H9 (cell line): Measurements from ENCODE around the gene RSPH3. TPM values are rescaled to one million over a fixed set of nuclear protein-coding genes. Genes with fewer than 3 reads are reported as not detected.

Source experiments
- DNase-seq: peaks from one replicate; pipeline ENCODE4 v3.0.0-alpha.2; 2017
- H2AFZ ChIP-seq: one replicate; pipeline ENCODE4 v1.6.1; 2013; ENCODE audit warnings: mild to moderate bottlenecking, low read length, control low read depth, moderate library complexity
- H2AK5ac ChIP-seq: 2 replicates; pipeline ENCODE4 v1.6.1; 2013; ENCODE audit warnings: low read length, control low read depth, mixed read lengths; ENCODE audit not compliant: insufficient read length
- H2BK120ac ChIP-seq: one replicate; pipeline ENCODE4 v1.6.1; 2013; ENCODE audit warnings: low read depth, mild to moderate bottlenecking, low read length, control low read depth, inconsistent platforms; ENCODE audit not compliant: poor library complexity, severe bottlenecking
- H2BK12ac ChIP-seq: 2 replicates; pipeline ENCODE4 v1.6.1; 2013; ENCODE audit warnings: low read length, control low read depth, mixed read lengths, low read depth; ENCODE audit not compliant: insufficient read length
- H2BK15ac ChIP-seq: 2 replicates; pipeline ENCODE4 v1.6.1; 2013; ENCODE audit warnings: low read depth, low read length, control low read depth
- H2BK20ac ChIP-seq: one replicate; pipeline ENCODE4 v1.6.1; 2013; ENCODE audit warnings: low read depth, mild to moderate bottlenecking, low read length, control low read depth, inconsistent platforms; ENCODE audit not compliant: poor library complexity, severe bottlenecking
- H2BK5ac ChIP-seq: 2 replicates; pipeline ENCODE4 v1.6.1; 2013; ENCODE audit warnings: low read length, control low read depth, mixed read lengths; ENCODE audit not compliant: insufficient read length
- H3K14ac ChIP-seq: 2 replicates; pipeline ENCODE4 v1.6.1; 2013; ENCODE audit warnings: low read length, control low read depth; ENCODE audit not compliant: insufficient read depth
- H3K18ac ChIP-seq: 2 replicates; pipeline ENCODE4 v1.6.1; 2013; ENCODE audit warnings: low read depth, mild to moderate bottlenecking, mixed read lengths, low read length, control low read depth; ENCODE audit not compliant: insufficient read length
- H3K23ac ChIP-seq: 2 replicates; pipeline ENCODE4 v1.6.1; 2013; ENCODE audit warnings: low read length, control low read depth, mixed read lengths, low read depth; ENCODE audit not compliant: insufficient read length
- H3K23me2 ChIP-seq: 2 replicates; pipeline ENCODE4 v1.6.1; 2013; ENCODE audit warnings: low read depth, mild to moderate bottlenecking, mixed read lengths, low read length, control low read depth; ENCODE audit not compliant: insufficient read length, poor library complexity, severe bottlenecking
- H3K27ac ChIP-seq: 2 replicates; pipeline ENCODE4 v1.5.1; 2013; ENCODE audit warnings: low read length, control low read depth, mixed read lengths, low read depth; ENCODE audit not compliant: insufficient read length
- H3K27me3 ChIP-seq: 2 replicates; pipeline ENCODE4 v1.6.1; 2013; ENCODE audit warnings: low read length, control low read depth, inconsistent platforms; ENCODE audit not compliant: insufficient read depth
- H3K4ac ChIP-seq: 2 replicates; pipeline ENCODE4 v1.6.1; 2013; ENCODE audit warnings: low read depth, mild to moderate bottlenecking, control low read depth, inconsistent platforms, low read length, moderate library complexity
- H3K4me1 ChIP-seq: 2 replicates; pipeline ENCODE4 v1.6.1; 2013; ENCODE audit warnings: low read length, control low read depth, inconsistent platforms; ENCODE audit not compliant: insufficient read depth
- H3K4me2 ChIP-seq: 2 replicates; pipeline ENCODE4 v1.6.1; 2013; ENCODE audit warnings: low read length, control low read depth, mixed read lengths; ENCODE audit not compliant: insufficient read length, insufficient read depth
- H3K56ac ChIP-seq: 2 replicates; pipeline ENCODE4 v1.6.1; 2013; ENCODE audit warnings: low read depth, mild to moderate bottlenecking, mixed read lengths, low read length, control low read depth; ENCODE audit not compliant: insufficient read length
- H3K79me1 ChIP-seq: 2 replicates; pipeline ENCODE4 v1.6.1; 2013; ENCODE audit warnings: low read depth, mild to moderate bottlenecking, moderate library complexity, low read length, control low read depth, inconsistent platforms; ENCODE audit not compliant: insufficient read depth, poor library complexity, severe bottlenecking
- H3K79me2 ChIP-seq: 2 replicates; pipeline ENCODE4 v1.6.1; 2013; ENCODE audit warnings: low read length, control low read depth, inconsistent platforms; ENCODE audit not compliant: insufficient read depth
- H3K9ac ChIP-seq: 2 replicates; pipeline ENCODE4 v1.6.1; 2013; ENCODE audit warnings: low read length, control low read depth, mixed read lengths; ENCODE audit not compliant: insufficient read length; ENCODE audit errors: extremely low read depth
- H3K9me3 ChIP-seq: one replicate; pipeline ENCODE4 v1.6.1; 2013; ENCODE audit warnings: low read depth, low read length, inconsistent platforms; ENCODE audit not compliant: control insufficient read depth
- H3T11ph ChIP-seq: one replicate; pipeline ENCODE4 v1.6.1; 2013; ENCODE audit warnings: mild to moderate bottlenecking, low read length, control low read depth, inconsistent platforms
- H4K20me1 ChIP-seq: one replicate; pipeline ENCODE4 v1.6.1; 2013; ENCODE audit not compliant: control insufficient read depth, insufficient read length, insufficient read depth
- H4K5ac ChIP-seq: 2 replicates; pipeline ENCODE4 v1.6.1; 2013; ENCODE audit warnings: low read depth, mild to moderate bottlenecking, mixed read lengths, low read length, control low read depth; ENCODE audit not compliant: insufficient read length
- H4K8ac ChIP-seq: replicated peaks from 2 replicates; pipeline ENCODE4 v1.6.1; 2013; ENCODE audit warnings: low read length, control low read depth, mixed read lengths, low read depth; ENCODE audit not compliant: insufficient read length
- H4K91ac ChIP-seq: 2 replicates; pipeline ENCODE4 v1.6.1; 2013; ENCODE audit warnings: low read depth, mild to moderate bottlenecking, moderate library complexity, mixed read lengths, low read length, control low read depth; ENCODE audit not compliant: insufficient read length
- H3K27ac Mint-ChIP-seq, 3 experiments: 2 replicates in 2 of 3; 3 replicates in 1 of 3; pipeline ENCODE4 v1.8.0; 2020 to 2021; ENCODE audit warnings: mixed read lengths in 3 of 3, mild to moderate bottlenecking in 1 of 3, moderate library complexity in 1 of 3
- H3K27me3 Mint-ChIP-seq: 2 replicates; pipeline ENCODE4 v1.8.0; 2021; ENCODE audit warnings: low read depth, mild to moderate bottlenecking, moderate library complexity, mixed read lengths
- H3K36me3 Mint-ChIP-seq, 3 experiments: 2 replicates in 2 of 3; 3 replicates in 1 of 3; pipeline ENCODE4 v1.8.0; 2020 to 2021; ENCODE audit warnings: low read depth in 3 of 3, mixed read lengths in 3 of 3; ENCODE audit not compliant: insufficient read depth in 1 of 3
- H3K4me1 Mint-ChIP-seq, 2 experiments: 2 replicates each; pipeline ENCODE4 v1.8.0; 2020; ENCODE audit warnings: mixed read lengths in 2 of 2
- H3K4me3 Mint-ChIP-seq, 2 experiments: 2 replicates in 1 of 2; 3 replicates in 1 of 2; pipeline ENCODE4 v1.8.0; 2020 to 2021; ENCODE audit warnings: mild to moderate bottlenecking in 2 of 2, mixed read lengths in 2 of 2, moderate library complexity in 1 of 2
- H3K9me3 Mint-ChIP-seq, 2 experiments: 2 replicates in 1 of 2; 3 replicates in 1 of 2; pipeline ENCODE4 v1.8.0; 2020; ENCODE audit warnings: mild to moderate bottlenecking in 2 of 2, mixed read lengths in 2 of 2, moderate library complexity in 1 of 2
- WGBS: extraction: QIAGEN DNeasy Blood & Tissue Kit; methylation state at CpG from one replicate; pipeline ENCODE4 v1.1.7; 2013; ENCODE audit warnings: missing lambda C conversion rate, low lambda C conversion rate, mixed read lengths; ENCODE audit not compliant: insufficient read length; ENCODE audit errors: extremely low coverage; 5-methylcytosine and 5-hydroxymethylcytosine counted together
- total RNA-seq: library from RNA; stranded (reverse); gene quantifications from 2 replicates; pipeline ENCODE4 v1.2.1, GENCODE V29; 2021
- TF ChIP-seq, protein P1 (sequence below): fragments of 200-600 bp; sonication (generic); conservative IDR thresholded peaks from 3 replicates; pipeline ENCODE4 v1.8.0; 2021; ENCODE audit warnings: antibody characterized with exemption, mild to moderate bottlenecking

RSPH3 gene
- total RNA-seq, 1 experiment from 2014 or later = 2.2 TPM

DNA sequence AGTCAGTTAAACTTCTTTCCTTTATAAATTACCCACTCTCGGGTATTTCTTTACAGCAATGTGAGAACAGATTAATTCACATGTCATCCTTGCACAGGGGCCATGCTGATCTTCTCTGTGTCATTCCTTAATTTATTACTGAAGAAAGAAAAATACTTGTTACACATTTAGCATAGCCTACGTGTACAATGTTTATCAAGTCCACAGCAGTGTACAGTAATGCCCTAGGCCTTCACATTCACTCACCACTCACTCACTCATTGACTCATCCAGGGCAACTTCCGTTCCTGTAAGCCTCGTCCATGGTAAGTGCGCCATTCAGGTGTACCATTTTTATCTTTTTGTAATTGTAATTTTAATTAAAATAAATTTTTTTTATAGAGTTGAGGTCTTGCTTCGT, 73.6 kb downstream of the RSPH3 start:
- Histone ChIP-seq H3K4ac (no peak overlapping the region), H2BK120ac (no peak overlapping the region), H2BK20ac (no peak overlapping the region), H3K79me2 (no peaks in the 10 kb centered on the region), H3K18ac (no peak overlapping the region), H3K14ac (no peak overlapping the region), H3K27me3 (no peaks in the 10 kb centered on the region), H3K9me3 (no peaks in the 10 kb centered on the region), H2BK12ac (no peak overlapping the region), H3K4me1 (peaks cover 6% of the 10 kb centered on the region; the same call in 1 of the 2 replicates), H2AFZ (no peak overlapping the region), H4K8ac (no peak overlapping the region), H3K23me2 (no peaks in the 10 kb centered on the region), H3K4me2 (no peak overlapping the region), H2BK5ac (no peak overlapping the region), H4K20me1 (no peaks in the 10 kb centered on the region), H3K9ac (no peak overlapping the region), H3K56ac (no peak overlapping the region), H4K5ac (no peak overlapping the region), H4K91ac (no peak overlapping the region), H3T11ph (no peak overlapping the region), H3K27ac (no peak overlapping the region), H3K79me1 (no peaks in the 10 kb centered on the region), H3K23ac (no peak overlapping the region), H2BK15ac (no peak overlapping the region), H2AK5ac (no peak overlapping the region)
- TF ChIP-seq, protein P1, sequence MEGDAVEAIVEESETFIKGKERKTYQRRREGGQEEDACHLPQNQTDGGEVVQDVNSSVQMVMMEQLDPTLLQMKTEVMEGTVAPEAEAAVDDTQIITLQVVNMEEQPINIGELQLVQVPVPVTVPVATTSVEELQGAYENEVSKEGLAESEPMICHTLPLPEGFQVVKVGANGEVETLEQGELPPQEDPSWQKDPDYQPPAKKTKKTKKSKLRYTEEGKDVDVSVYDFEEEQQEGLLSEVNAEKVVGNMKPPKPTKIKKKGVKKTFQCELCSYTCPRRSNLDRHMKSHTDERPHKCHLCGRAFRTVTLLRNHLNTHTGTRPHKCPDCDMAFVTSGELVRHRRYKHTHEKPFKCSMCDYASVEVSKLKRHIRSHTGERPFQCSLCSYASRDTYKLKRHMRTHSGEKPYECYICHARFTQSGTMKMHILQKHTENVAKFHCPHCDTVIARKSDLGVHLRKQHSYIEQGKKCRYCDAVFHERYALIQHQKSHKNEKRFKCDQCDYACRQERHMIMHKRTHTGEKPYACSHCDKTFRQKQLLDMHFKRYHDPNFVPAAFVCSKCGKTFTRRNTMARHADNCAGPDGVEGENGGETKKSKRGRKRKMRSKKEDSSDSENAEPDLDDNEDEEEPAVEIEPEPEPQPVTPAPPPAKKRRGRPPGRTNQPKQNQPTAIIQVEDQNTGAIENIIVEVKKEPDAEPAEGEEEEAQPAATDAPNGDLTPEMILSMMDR = no peak
- peaks cover 0 to 4% (median 2%) of the 10 kb centered on the region in 3 experiments; a peak in 1 of 7 replicates for H3K36me3 Mint-ChIP-seq
- H3K9me3 Mint-ChIP-seq = peaks cover 0 to 2% of the 10 kb centered on the region in 2 experiments; a peak in 1 of 5 replicates
- no peak overlapping the region for H3K27ac Mint-ChIP-seq
- WGBS = no CpG with 5 or more reads among the region's 6 CpGs
- DNase-seq = no peak
- no peak overlapping the region for H3K4me3 Mint-ChIP-seq
- H3K4me1 Mint-ChIP-seq = peaks cover 38 to 39% of the 10 kb centered on the region in 2 experiments
- H3K27me3 Mint-ChIP-seq = no peaks in the 10 kb centered on the region
